H1 (cell line): ENCODE data around the gene KISS1R. TPM values are rescaled to one million over a fixed set of nuclear protein-coding genes. Genes with fewer than 3 reads are reported as not detected.

ENCODE experiments used
- ATF3 ChIP-seq: IDR thresholded peaks from 2 replicates; pipeline ENCODE4 v1.6.1; 2011; ENCODE audit warnings: low read depth, mild to moderate bottlenecking, low read length; ENCODE audit not compliant: insufficient read depth
- CTBP2 ChIP-seq: IDR thresholded peaks from 2 replicates; pipeline ENCODE4 v1.7.0; 2011; ENCODE audit warnings: borderline replicate concordance, mild to moderate bottlenecking, moderate library complexity, mixed read lengths, low read length; ENCODE audit not compliant: insufficient read depth, insufficient read length
- CTCF ChIP-seq, 3 experiments: IDR thresholded peaks; 1 replicate in 2 of 3; 2 replicates in 1 of 3; pipeline versions ENCODE4 v1.5.1 to v1.6.1; 2011; ENCODE audit warnings: low read length in 3 of 3, mild to moderate bottlenecking in 3 of 3, inconsistent platforms in 2 of 3, low read depth in 1 of 3, moderate library complexity in 1 of 3; ENCODE audit not compliant: insufficient read depth in 1 of 3; ENCODE audit errors: control extremely low read depth in 1 of 3
- EP300 ChIP-seq, 2 experiments: IDR thresholded peaks; 1 replicate in 1 of 2; 2 replicates in 1 of 2; pipeline ENCODE4 v1.6.1; 2011 to 2012; ENCODE audit warnings: low read depth in 2 of 2, low read length in 2 of 2, mild to moderate bottlenecking in 2 of 2, borderline replicate concordance in 1 of 2, inconsistent platforms in 1 of 2, moderate library complexity in 1 of 2
- GABPA ChIP-seq: IDR thresholded peaks from 2 replicates; pipeline ENCODE4 v1.6.1; 2011; ENCODE audit warnings: mild to moderate bottlenecking, low read length, moderate library complexity, borderline replicate concordance; ENCODE audit not compliant: insufficient read depth
- JUN ChIP-seq: IDR thresholded peaks from 2 replicates; pipeline ENCODE4 v1.6.1; 2011; ENCODE audit warnings: low read depth, mild to moderate bottlenecking, improper control_type of control experiment, low read length
- RAD21 ChIP-seq, 2 experiments: IDR thresholded peaks in 1 of 2; conservative IDR thresholded peaks in 1 of 2; 2 replicates each; pipeline ENCODE4 v1.6.1; 2011; ENCODE audit warnings: low read depth in 2 of 2, low read length in 2 of 2, improper control_type of control experiment in 1 of 2, inconsistent platforms in 1 of 2, mild to moderate bottlenecking in 1 of 2, moderate library complexity in 1 of 2
- polyA plus RNA-seq, 7 experiments: library from polyadenylated mRNA; depleted of rRNA in 3 of 7; stranded (reverse) in 5 of 7; unstranded in 2 of 7; fragments of >200 nt in 5 of 7; fragments of 200-250 nt in 2 of 7; gene quantifications; 1 replicate in 5 of 7; 2 replicates in 1 of 7; 4 replicates in 1 of 7; pipeline versions ENCODE4 v1.2.1 to v1.2.3, GENCODE V29; 2011 to 2013; ENCODE audit warnings: missing spikeins in 2 of 7, mixed read lengths in 2 of 7
- total RNA-seq: library from RNA; stranded (reverse); fragmentation: NEBNext Ultra II Directional; extraction: Animal tissue kit (Norgen Biotek cat#: 25700); gene quantifications from 2 replicates; pipeline ENCODE4 v1.2.1, GENCODE V29; 2021

The KISS1R gene
- total and polyA plus RNA-seq, 2 of the 8 experiments (the other 6 are each of a cell fraction or from before 2014, with no cell fraction given) = 2.3 to 2.7 TPM

- TF ChIP-seq CTBP2 (no peak), CTCF (IDR thresholded peaks at IDR 0.05; ENCODE audit: control extremely low read depth in 1 of 3, insufficient read depth in 1 of 3, low read depth in 1 of 3, low read length in 3 of 3) (no peak), ATF3 (no peak), GABPA (no peak), JUN (no peak), RAD21 (IDR thresholded peaks at IDR 0.05 in 1 of 2, conservative IDR thresholded peaks at IDR 0.05 in 1 of 2; ENCODE audit: low read depth in 2 of 2, low read length in 2 of 2) (no peak), EP300 (IDR thresholded peaks at IDR 0.05; ENCODE audit: borderline replicate concordance in 1 of 2, low read depth in 2 of 2, low read length in 2 of 2) (no peak)
- TF ChIP-seq, all 59 proteins: peak for 0
Measured at GRCh38 chr19:876089-876488, 41.0 kb upstream of the KISS1R start (continued).
